ENCODE data around the gene TEAD2. TPM values are rescaled to one million over a fixed set of nuclear protein-coding genes. Genes with fewer than 3 reads are reported as not detected.

The TEAD2 gene
- total RNA-seq, 1 donor from 2014 or later: 63.8 TPM

DNA sequence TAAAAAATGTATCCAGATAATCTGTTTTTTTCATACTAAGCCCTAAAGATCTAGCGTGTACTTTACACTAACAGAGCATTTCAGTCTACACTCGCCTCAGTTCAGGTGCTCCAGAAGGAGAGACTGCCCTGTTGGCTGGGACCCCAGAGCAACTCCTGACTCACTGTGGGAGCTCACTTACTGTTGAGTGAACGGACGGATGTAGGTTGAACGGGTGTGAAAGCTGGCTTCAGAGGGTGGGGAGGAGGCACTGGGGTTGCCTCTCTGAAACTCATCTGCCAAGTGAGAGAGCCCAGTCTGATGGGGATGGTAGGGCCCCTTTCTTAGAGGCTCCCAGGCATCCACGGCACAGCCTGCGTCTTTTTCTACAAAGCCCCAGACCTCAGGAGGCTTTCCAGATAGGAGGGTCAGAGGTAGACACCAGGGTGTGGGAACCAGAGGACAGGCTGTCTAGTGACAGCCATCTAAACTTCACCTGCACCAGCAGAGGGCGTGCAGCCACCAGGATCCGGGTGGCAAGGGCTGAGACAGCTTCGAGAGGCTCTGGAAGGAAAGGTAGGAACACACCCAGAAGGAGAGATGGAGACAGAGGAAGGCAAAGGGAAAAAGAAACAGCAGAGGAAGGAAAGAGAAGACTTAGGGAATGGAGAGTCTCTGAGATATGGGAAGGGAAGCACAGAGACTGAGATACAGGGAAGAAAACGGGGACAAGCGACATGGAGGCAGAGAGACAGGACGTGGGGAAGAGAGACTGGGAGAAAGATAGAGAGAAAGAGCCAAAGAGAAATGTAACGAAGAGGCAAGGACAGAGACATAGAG, 29.6 kb upstream of the TEAD2 start:
- Mint-ChIP-seq H3K9me3 (ENCODE audit: low read depth) (no peaks in the 10 kb centered on the region), H3K27me3 (ENCODE audit: low read depth) (peaks cover 24% of the 10 kb centered on the region), H3K4me1 (ENCODE audit: low read depth) (no peaks in the 10 kb centered on the region), H3K36me3 (ENCODE audit: low read depth) (no peaks in the 10 kb centered on the region), H3K4me3 (ENCODE audit: unreplicated experiment) (no peak overlapping the region), H3K27ac (ENCODE audit: unreplicated experiment) (no peak overlapping the region)
- no peak for DNase-seq (ENCODE audit: low spot score)
- TF ChIP-seq, protein P1, sequence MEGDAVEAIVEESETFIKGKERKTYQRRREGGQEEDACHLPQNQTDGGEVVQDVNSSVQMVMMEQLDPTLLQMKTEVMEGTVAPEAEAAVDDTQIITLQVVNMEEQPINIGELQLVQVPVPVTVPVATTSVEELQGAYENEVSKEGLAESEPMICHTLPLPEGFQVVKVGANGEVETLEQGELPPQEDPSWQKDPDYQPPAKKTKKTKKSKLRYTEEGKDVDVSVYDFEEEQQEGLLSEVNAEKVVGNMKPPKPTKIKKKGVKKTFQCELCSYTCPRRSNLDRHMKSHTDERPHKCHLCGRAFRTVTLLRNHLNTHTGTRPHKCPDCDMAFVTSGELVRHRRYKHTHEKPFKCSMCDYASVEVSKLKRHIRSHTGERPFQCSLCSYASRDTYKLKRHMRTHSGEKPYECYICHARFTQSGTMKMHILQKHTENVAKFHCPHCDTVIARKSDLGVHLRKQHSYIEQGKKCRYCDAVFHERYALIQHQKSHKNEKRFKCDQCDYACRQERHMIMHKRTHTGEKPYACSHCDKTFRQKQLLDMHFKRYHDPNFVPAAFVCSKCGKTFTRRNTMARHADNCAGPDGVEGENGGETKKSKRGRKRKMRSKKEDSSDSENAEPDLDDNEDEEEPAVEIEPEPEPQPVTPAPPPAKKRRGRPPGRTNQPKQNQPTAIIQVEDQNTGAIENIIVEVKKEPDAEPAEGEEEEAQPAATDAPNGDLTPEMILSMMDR (IDR thresholded peaks at IDR 0.05): peak; percentile 96

DNA sequence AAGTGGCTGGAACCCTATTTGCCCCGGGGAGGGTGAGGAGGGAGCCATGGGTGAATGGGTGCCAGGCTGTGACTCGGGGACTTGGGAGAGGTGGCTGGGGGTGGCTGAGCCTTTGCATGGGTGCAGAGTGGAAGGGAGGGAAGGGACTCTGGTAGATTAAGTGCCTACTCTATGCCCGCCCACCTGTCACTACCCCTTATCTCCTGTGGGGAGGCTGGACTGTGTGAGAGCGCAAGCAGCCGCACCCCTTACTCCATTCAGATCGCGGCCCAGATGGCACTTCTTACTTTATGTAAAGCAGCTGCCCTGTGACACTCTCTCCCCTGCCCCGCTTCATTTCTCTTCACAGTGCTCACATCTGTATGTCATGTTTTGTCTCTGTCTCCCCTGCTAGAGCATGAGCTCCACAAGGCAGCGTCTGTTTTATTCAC, 28.7 kb upstream of the TEAD2 start:
- H3K27me3 Mint-ChIP-seq (ENCODE audit: low read depth): peaks cover 24% of the 10 kb centered on the region
- DNase-seq (ENCODE audit: low spot score): no peak
- H3K27ac Mint-ChIP-seq (ENCODE audit: unreplicated experiment): no peak overlapping the region
- H3K4me1 Mint-ChIP-seq (ENCODE audit: low read depth): no peaks in the 10 kb centered on the region
- H3K36me3 Mint-ChIP-seq (ENCODE audit: low read depth): no peaks in the 10 kb centered on the region
- no peak overlapping the region for H3K4me3 Mint-ChIP-seq (ENCODE audit: unreplicated experiment)
- TF ChIP-seq, protein P1 (IDR thresholded peaks at IDR 0.05): no peak
- no peaks in the 10 kb centered on the region for H3K9me3 Mint-ChIP-seq (ENCODE audit: low read depth)

DNA sequence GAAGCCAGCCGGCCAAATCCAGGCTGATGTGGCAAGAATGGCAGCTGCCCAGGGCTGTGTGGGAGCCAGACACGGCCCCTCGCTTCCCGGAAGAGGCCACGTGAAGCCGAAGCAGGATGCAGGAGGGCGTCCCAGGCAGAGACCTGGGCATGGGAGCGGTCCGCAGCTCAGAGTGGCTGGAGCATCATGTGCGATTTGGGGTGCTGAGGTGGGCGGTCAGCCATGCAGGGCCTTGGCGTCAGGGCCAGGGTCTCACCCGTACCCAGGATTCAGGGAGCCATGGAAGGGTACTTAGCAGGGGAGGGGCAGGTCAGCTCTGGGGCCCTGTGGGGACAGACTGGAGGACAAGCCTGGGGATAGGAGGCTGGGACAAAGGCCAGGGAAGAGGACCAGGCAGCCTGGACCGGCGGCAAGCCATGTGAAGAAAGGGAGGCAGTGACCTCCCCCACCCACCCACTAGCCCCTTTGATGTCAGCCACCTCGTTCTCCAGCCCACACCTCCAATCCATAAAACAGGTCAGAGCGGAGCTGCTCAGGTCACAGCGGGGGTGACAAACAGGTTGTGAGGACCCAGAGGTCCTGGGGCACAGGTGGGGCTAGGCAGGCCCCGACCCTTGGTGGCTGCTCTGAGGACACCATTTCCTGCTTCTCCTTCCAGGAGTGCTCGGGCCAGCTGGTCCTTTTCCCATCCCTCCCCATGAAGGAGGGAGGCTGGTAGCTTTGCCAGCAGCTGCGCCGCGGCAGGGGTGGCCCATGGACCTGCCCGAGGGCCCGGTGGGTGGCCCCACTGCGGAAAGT, 28.1 kb upstream of the TEAD2 start:
- peak; percentile 85 for DNase-seq (ENCODE audit: low spot score)
- TF ChIP-seq, protein P1 (IDR thresholded peaks at IDR 0.05): no peak
- H3K4me3 Mint-ChIP-seq (ENCODE audit: unreplicated experiment): no peak overlapping the region
- peaks cover 24% of the 10 kb centered on the region for H3K27me3 Mint-ChIP-seq (ENCODE audit: low read depth)
- no peaks in the 10 kb centered on the region for H3K4me1 Mint-ChIP-seq (ENCODE audit: low read depth)
- no peaks in the 10 kb centered on the region for H3K9me3 Mint-ChIP-seq (ENCODE audit: low read depth)
- H3K27ac Mint-ChIP-seq (ENCODE audit: unreplicated experiment): no peak overlapping the region
- no peaks in the 10 kb centered on the region for H3K36me3 Mint-ChIP-seq (ENCODE audit: low read depth)

DNA sequence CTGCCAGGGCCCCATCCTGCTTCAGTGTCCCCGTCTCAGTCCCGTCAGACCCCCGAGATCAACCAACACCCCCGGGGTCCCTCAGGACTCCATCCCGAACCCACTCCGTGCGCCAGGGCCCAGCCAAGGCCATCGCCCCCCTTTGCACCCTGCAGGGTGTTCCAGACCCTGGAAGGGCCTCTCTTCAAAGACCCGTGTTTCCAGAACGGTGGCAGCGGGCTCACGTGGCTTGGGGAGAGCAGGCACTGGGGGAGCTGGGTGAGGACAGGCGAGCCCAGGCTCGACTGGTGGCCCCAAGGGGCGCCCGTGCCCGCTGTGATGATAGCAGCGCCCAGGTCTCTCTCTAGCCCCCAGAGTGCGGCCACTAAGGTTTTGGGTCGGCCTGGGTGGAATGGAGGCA, 27.2 kb upstream of the TEAD2 start:
- peaks cover 22% of the 10 kb centered on the region for H3K27me3 Mint-ChIP-seq (ENCODE audit: low read depth)
- H3K9me3 Mint-ChIP-seq (ENCODE audit: low read depth): no peaks in the 10 kb centered on the region
- no peaks in the 10 kb centered on the region for H3K4me1 Mint-ChIP-seq (ENCODE audit: low read depth)
- no peak overlapping the region for H3K4me3 Mint-ChIP-seq (ENCODE audit: unreplicated experiment)
- TF ChIP-seq, protein P1 (IDR thresholded peaks at IDR 0.05): no peak
- H3K36me3 Mint-ChIP-seq (ENCODE audit: low read depth): no peaks in the 10 kb centered on the region
- H3K27ac Mint-ChIP-seq (ENCODE audit: unreplicated experiment): no peak overlapping the region
- no peak for DNase-seq (ENCODE audit: low spot score)

DNA sequence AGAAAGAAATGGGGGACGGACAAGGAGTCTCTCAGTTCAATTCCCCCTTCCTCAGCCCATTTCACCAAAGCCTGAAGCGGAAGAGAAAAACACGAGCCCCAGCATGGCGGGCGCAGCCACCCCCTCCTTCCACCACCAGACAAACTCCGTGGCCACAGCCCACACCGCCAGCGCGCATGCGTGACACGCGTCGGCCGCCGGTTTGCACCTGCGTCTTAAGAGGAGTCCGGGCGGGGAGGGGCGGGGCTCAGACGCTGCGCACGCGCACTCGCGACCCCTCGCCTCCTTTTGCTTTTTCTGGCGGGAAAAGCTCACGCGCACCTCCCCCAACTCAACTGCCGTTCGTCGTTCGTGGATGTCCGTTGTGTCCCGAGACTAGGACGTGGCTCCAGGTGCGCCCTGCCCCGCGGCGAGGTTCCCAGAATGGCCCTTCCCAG, 25.7 kb upstream of the TEAD2 start, which contains the start of gene KASH5:
KASH5 (plus strand) TSS at position 314 of the 437 bp plus-strand sequence. CDS start 2,635 bp downstream, outside the sequence.
- peaks cover 2% of the 10 kb centered on the region for H3K9me3 Mint-ChIP-seq (ENCODE audit: low read depth)
- H3K36me3 Mint-ChIP-seq (ENCODE audit: low read depth): no peaks in the 10 kb centered on the region
- H3K4me3 Mint-ChIP-seq (ENCODE audit: unreplicated experiment): no peak within 1 kb of the TSS
- DNase-seq (ENCODE audit: low spot score): no peak
- peaks cover 20% of the 10 kb centered on the region for H3K27me3 Mint-ChIP-seq (ENCODE audit: low read depth)
- TF ChIP-seq, protein P1 (IDR thresholded peaks at IDR 0.05): no peak
- no peaks in the 10 kb centered on the region for H3K4me1 Mint-ChIP-seq (ENCODE audit: low read depth)
- no peak within 1 kb of the TSS for H3K27ac Mint-ChIP-seq (ENCODE audit: unreplicated experiment)
